ENCODE results near the gene SPECC1. TPM values are rescaled to one million over a fixed set of nuclear protein-coding genes. Genes with fewer than 3 reads are reported as not detected.

The SPECC1 gene
- total RNA-seq, 1 experiment from 2014 or later: 43.5 TPM

- ChIA-PET RAD21 (ENCODE audit: low non-redundant PET in 1 of 2, low total read pairs in 2 of 2, uncharacterized antibody in 2 of 2, unreplicated experiment in 2 of 2) (no interaction called here), CTCF (no interaction called here), POLR2A (no interaction called here)
- no peak for DNase-seq (ENCODE audit: low read depth, low spot score)
- H3K9me3 ChIP-seq (ENCODE audit: control insufficient read depth in 1 of 2, insufficient read depth in 1 of 2, low read depth in 1 of 2, low read length in 2 of 2): no peaks in the 10 kb centered on the region
- H3K79me2 ChIP-seq (ENCODE audit: insufficient read depth, low read length): no peaks in the 10 kb centered on the region
- no peaks in the 10 kb centered on the region for H3K36me3 ChIP-seq (ENCODE audit: control insufficient read depth in 1 of 2, insufficient read depth in 2 of 2, low read length in 2 of 2)
- H3K4me2 ChIP-seq (ENCODE audit: low read length): no peak overlapping the region
- H3K4me1 ChIP-seq (ENCODE audit: control insufficient read depth in 1 of 2, insufficient read depth in 2 of 2, low read length in 2 of 2): no peaks in the 10 kb centered on the region
- no peak overlapping the region for H3K4me3 ChIP-seq (replicated peaks in 1 of 2; ENCODE audit: low read depth in 1 of 2, low read length in 2 of 2)
- no peak overlapping the region for H3K27ac ChIP-seq (ENCODE audit: low read depth, low read length)
- TF ChIP-seq CBX3 (IDR thresholded peaks at IDR 0.05; ENCODE audit: low read depth): no peak
- no peak for TF ChIP-seq FOSL1 (IDR thresholded peaks at IDR 0.05; ENCODE audit: low read depth)
- TF ChIP-seq ZFX (IDR thresholded peaks at IDR 0.05): no peak
- no peak for TF ChIP-seq EZH2 (IDR thresholded peaks at IDR 0.05)
- no peak for TF ChIP-seq SIN3A (IDR thresholded peaks at IDR 0.05; ENCODE audit: low read depth)
- no peak for TF ChIP-seq REST (IDR thresholded peaks at IDR 0.05; ENCODE audit: low read depth)
- no peak for TF ChIP-seq TCF7L2 (IDR thresholded peaks at IDR 0.05; ENCODE audit: borderline replicate concordance, extremely low read depth, insufficient read depth, insufficient read length)
- TF ChIP-seq YY1 (IDR thresholded peaks at IDR 0.05; ENCODE audit: extremely low read depth, insufficient replicate concordance, low read depth, low read length): no peak
- TF ChIP-seq CEBPB (IDR thresholded peaks at IDR 0.05; ENCODE audit: low read depth): no peak
- TF ChIP-seq EZH2phosphoT487 (IDR thresholded peaks at IDR 0.05; ENCODE audit: borderline replicate concordance): no peak
- TF ChIP-seq SRF (IDR thresholded peaks at IDR 0.05; ENCODE audit: low read depth): no peak
- no peak for TF ChIP-seq RAD21 (IDR thresholded peaks at IDR 0.05; ENCODE audit: low read depth)
- H3K9ac ChIP-seq (ENCODE audit: low read length): no peak overlapping the region
- BruUV-seq (replicated peaks): no TSS peak
- H3K9me2 ChIP-seq (ENCODE audit: insufficient read depth): no peaks in the 10 kb centered on the region
- no peak overlapping the region for H2AFZ ChIP-seq (ENCODE audit: low read depth, low read length, poor library complexity, severe bottlenecking)
- H4K20me1 ChIP-seq (ENCODE audit: insufficient read depth): no peaks in the 10 kb centered on the region
- no peaks in the 10 kb centered on the region for H3K27me3 ChIP-seq (ENCODE audit: insufficient read depth, low read length)
- intact Hi-C loops (cut with micrococcal nuclease): no loop called here
- no peak for ATAC-seq
Measured at GRCh38 chr17:20313306-20313705, 304.1 kb downstream of the SPECC1 start.

Measured in HCT116 (cell line).